ENCODE measurements around the gene TRIL.
A peak's percentile ranks its signal among the peaks of the same experiment; 100 is the strongest.

The TRIL gene

GRCh38 chr7:28937619-28938018 lies 20.5 kb downstream of the TRIL start:
- Histone ChIP-seq H3K27ac (ENCODE audit: low read depth, low read length) (no peak overlapping the region), H3K36me3 (ENCODE audit: insufficient read depth, low read length) (no peaks in the 10 kb centered on the region), H3K9ac (ENCODE audit: low read length) (no peak overlapping the region), H3K4me3 (ENCODE audit: low read depth in 1 of 2, low read length in 2 of 2) (no peak overlapping the region), H3K4me1 (ENCODE audit: insufficient read depth, low read length) (peaks cover 10% of the 10 kb centered on the region), H3K9me3 (ENCODE audit: low read length) (no peaks in the 10 kb centered on the region), H3K27me3 (ENCODE audit: control insufficient read depth in 1 of 2, insufficient read depth in 2 of 2, low read length in 2 of 2) (no peaks in the 10 kb centered on the region)

DNA sequence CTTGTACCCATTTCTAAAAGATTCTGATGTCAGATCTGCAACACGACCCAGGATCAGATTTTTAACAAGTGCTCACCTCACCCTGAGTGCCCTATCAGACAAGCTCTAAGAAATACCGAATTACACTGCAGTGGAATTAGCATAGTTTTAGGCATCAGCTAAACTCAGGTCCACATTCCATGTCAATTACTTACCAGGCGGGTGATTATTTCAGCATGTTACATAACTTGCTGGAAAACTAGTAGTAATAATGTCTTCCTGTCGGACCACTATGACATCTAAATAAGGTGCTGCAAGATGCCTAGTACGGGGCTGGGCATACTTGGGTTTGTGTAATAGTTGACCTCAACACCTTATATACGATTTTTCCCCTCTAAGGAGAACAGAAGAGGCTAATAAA lies 21.0 kb downstream of the TRIL start:
- Histone ChIP-seq H3K4me1 (ENCODE audit: insufficient read depth, low read length) (peaks cover 10% of the 10 kb centered on the region), H3K9ac (ENCODE audit: low read length) (no peak overlapping the region), H3K36me3 (ENCODE audit: insufficient read depth, low read length) (no peaks in the 10 kb centered on the region), H3K27ac (ENCODE audit: low read depth, low read length) (no peak overlapping the region), H3K27me3 (ENCODE audit: control insufficient read depth in 1 of 2, insufficient read depth in 2 of 2, low read length in 2 of 2) (no peaks in the 10 kb centered on the region), H3K9me3 (ENCODE audit: low read length) (no peaks in the 10 kb centered on the region), H3K4me3 (ENCODE audit: low read depth in 1 of 2, low read length in 2 of 2) (no peak overlapping the region)

GRCh38 chr7:28933846-28934320 lies 24.2 kb downstream of the TRIL start:
- no peak overlapping the region for H3K27ac ChIP-seq (ENCODE audit: low read depth, low read length)
- no peak overlapping the region for H3K9ac ChIP-seq (ENCODE audit: low read length)
- peaks cover 10% of the 10 kb centered on the region for H3K4me1 ChIP-seq (ENCODE audit: insufficient read depth, low read length)
- no peaks in the 10 kb centered on the region for H3K9me3 ChIP-seq (ENCODE audit: low read length)
- H3K27me3 ChIP-seq (ENCODE audit: control insufficient read depth in 1 of 2, insufficient read depth in 2 of 2, low read length in 2 of 2) = no peaks in the 10 kb centered on the region
- peak overlapping the region in 1 of 2 donors; percentile 14 for H3K4me3 ChIP-seq (ENCODE audit: low read depth in 1 of 2, low read length in 2 of 2)
- no peaks in the 10 kb centered on the region for H3K36me3 ChIP-seq (ENCODE audit: insufficient read depth, low read length)

DNA sequence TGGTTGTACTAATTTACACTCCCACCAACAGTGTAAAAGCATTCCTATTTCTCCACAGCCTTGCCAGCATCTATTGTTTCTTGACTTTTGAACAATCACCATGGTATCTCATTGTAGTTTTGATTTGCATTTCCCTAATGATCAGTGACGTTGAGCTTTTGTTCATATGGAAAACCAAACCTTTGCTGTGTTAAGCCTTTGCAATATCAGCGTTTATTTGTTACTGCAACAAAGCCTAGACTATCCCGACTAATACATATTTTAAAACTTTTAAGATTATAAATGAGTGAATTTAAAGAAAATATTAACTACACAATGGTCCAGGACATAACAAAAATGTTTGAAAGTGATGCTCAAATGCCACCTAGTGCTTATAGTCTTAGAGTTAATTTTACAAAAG lies 26.6 kb downstream of the TRIL start:
- Histone ChIP-seq H3K4me1 (ENCODE audit: insufficient read depth, low read length) (peaks cover 10% of the 10 kb centered on the region), H3K4me3 (ENCODE audit: low read depth in 1 of 2, low read length in 2 of 2) (no peak overlapping the region), H3K9ac (ENCODE audit: low read length) (no peak overlapping the region), H3K27ac (ENCODE audit: low read depth, low read length) (no peak overlapping the region), H3K27me3 (ENCODE audit: control insufficient read depth in 1 of 2, insufficient read depth in 2 of 2, low read length in 2 of 2) (no peaks in the 10 kb centered on the region), H3K9me3 (ENCODE audit: low read length) (no peaks in the 10 kb centered on the region), H3K36me3 (ENCODE audit: insufficient read depth, low read length) (no peaks in the 10 kb centered on the region)

- Histone ChIP-seq H3K27ac (ENCODE audit: low read depth, low read length) (no peak overlapping the region), H3K36me3 (ENCODE audit: insufficient read depth, low read length) (no peaks in the 10 kb centered on the region), H3K27me3 (ENCODE audit: control insufficient read depth in 1 of 2, insufficient read depth in 2 of 2, low read length in 2 of 2) (peaks cover 0 to 5% of the 10 kb centered on the region in 2 donors), H3K9ac (ENCODE audit: low read length) (no peak overlapping the region), H3K4me3 (ENCODE audit: low read depth in 1 of 2, low read length in 2 of 2) (peak overlapping the region; percentile 25 to 63), H3K4me1 (ENCODE audit: insufficient read depth, low read length) (peaks cover 11% of the 10 kb centered on the region), H3K9me3 (ENCODE audit: low read length) (no peaks in the 10 kb centered on the region)
These were observed 31.1 kb downstream of the TRIL start for GRCh38 chr7:28926871-28927597.

DNA sequence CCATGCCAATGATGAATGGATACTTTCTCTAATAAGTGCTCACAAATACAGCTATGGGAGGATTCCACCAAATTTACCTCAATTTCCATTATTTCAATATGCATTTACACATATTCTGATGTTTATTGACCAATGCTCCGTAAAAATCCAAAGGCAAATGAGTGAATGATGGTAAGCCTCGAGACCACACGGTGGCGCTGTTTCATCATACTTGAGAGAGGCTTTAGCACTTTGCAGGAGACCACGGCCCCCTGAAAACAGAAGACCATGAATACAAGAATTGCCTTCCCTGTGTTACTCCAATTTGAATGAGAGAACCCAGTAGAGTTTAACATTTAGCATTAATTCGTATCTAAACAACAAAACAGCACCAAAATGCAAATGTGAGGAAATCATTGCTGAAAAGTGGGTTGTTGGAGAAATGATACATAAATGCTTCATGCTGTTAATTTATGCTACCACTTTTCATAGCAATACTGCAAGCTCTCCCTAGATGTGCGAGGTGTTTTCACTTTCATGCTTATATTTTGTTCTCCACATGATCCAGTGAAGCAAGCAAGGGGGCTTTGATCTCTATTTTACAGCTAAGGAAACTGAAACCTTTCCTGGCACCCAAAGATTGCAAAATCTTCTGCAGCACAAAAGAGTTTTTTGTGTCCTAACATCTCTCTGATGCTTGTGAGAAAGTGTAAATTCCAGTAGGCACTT lies 35.4 kb downstream of the TRIL start:
- Histone ChIP-seq H3K9me3 (ENCODE audit: low read length) (no peaks in the 10 kb centered on the region), H3K36me3 (ENCODE audit: insufficient read depth, low read length) (no peaks in the 10 kb centered on the region), H3K4me1 (ENCODE audit: insufficient read depth, low read length) (peaks cover 13% of the 10 kb centered on the region), H3K27ac (ENCODE audit: low read depth, low read length) (no peak overlapping the region), H3K9ac (ENCODE audit: low read length) (no peak overlapping the region), H3K4me3 (ENCODE audit: low read depth in 1 of 2, low read length in 2 of 2) (no peak overlapping the region), H3K27me3 (ENCODE audit: control insufficient read depth in 1 of 2, insufficient read depth in 2 of 2, low read length in 2 of 2) (peaks cover 0 to 5% of the 10 kb centered on the region in 2 donors)

DNA sequence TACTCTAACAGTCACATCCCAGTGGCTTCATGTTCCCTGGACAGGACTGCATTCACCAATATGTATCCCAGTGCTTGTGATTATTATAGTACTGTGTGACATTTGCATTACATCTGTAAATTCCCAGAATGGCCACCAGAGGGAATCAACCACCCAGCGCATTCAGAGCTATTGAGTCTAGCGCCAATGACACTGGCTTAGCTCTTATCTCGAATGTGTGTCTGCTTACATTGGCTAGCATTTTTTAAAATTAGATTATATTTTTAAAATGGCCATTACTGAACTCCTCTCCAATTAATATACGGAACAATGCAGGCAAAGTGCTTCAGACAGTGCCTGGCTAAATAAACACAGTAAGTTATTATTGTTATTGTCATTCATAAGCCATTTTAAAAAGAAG lies 36.3 kb downstream of the TRIL start:
- no peaks in the 10 kb centered on the region for H3K9me3 ChIP-seq (ENCODE audit: low read length)
- H3K36me3 ChIP-seq (ENCODE audit: insufficient read depth, low read length) = no peaks in the 10 kb centered on the region
- no peak overlapping the region for H3K9ac ChIP-seq (ENCODE audit: low read length)
- no peak overlapping the region for H3K27ac ChIP-seq (ENCODE audit: low read depth, low read length)
- H3K4me1 ChIP-seq (ENCODE audit: insufficient read depth, low read length) = peaks cover 13% of the 10 kb centered on the region
- H3K27me3 ChIP-seq (ENCODE audit: control insufficient read depth in 1 of 2, insufficient read depth in 2 of 2, low read length in 2 of 2) = peaks cover 0 to 5% of the 10 kb centered on the region in 2 donors
- H3K4me3 ChIP-seq (ENCODE audit: low read depth in 1 of 2, low read length in 2 of 2) = no peak overlapping the region

DNA sequence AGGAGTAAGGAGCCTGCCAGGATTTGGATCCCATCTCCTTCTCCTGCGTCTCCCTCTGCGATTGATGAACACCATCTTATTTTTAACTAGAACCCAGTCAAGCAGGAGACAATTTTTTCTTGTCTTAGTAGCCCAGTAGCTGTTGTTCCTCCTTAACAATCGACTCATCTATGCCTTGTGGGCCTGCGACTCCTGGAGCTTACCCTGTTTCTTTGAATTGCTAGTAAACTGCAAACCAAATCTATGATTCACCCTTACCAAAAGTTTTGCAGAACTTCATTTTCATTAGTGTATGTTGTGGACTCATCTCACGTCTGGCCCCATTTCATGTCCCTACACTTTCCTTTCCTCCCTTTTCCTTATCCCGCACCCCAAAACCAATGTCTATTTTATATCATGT lies 37.7 kb downstream of the TRIL start:
- Histone ChIP-seq H3K27ac (ENCODE audit: low read depth, low read length) (no peak overlapping the region), H3K9ac (ENCODE audit: low read length) (no peak overlapping the region), H3K9me3 (ENCODE audit: low read length) (no peaks in the 10 kb centered on the region), H3K36me3 (ENCODE audit: insufficient read depth, low read length) (no peaks in the 10 kb centered on the region), H3K4me3 (ENCODE audit: low read depth in 1 of 2, low read length in 2 of 2) (no peak overlapping the region), H3K27me3 (ENCODE audit: control insufficient read depth in 1 of 2, insufficient read depth in 2 of 2, low read length in 2 of 2) (peaks cover 0 to 4% of the 10 kb centered on the region in 2 donors), H3K4me1 (ENCODE audit: insufficient read depth, low read length) (peaks cover 13% of the 10 kb centered on the region)

GRCh38 chr7:28919510-28919909 lies 38.6 kb downstream of the TRIL start:
- Histone ChIP-seq H3K9ac (ENCODE audit: low read length) (no peak overlapping the region), H3K4me3 (ENCODE audit: low read depth in 1 of 2, low read length in 2 of 2) (no peak overlapping the region), H3K9me3 (ENCODE audit: low read length) (no peaks in the 10 kb centered on the region), H3K27ac (ENCODE audit: low read depth, low read length) (no peak overlapping the region), H3K4me1 (ENCODE audit: insufficient read depth, low read length) (peaks cover 13% of the 10 kb centered on the region), H3K36me3 (ENCODE audit: insufficient read depth, low read length) (no peaks in the 10 kb centered on the region), H3K27me3 (ENCODE audit: control insufficient read depth in 1 of 2, insufficient read depth in 2 of 2, low read length in 2 of 2) (no peaks in the 10 kb centered on the region)

- Histone ChIP-seq H3K9me3 (ENCODE audit: low read length) (no peaks in the 10 kb centered on the region), H3K4me3 (ENCODE audit: low read depth in 1 of 2, low read length in 2 of 2) (no peak overlapping the region), H3K27me3 (ENCODE audit: control insufficient read depth in 1 of 2, insufficient read depth in 2 of 2, low read length in 2 of 2) (no peaks in the 10 kb centered on the region), H3K36me3 (ENCODE audit: insufficient read depth, low read length) (no peaks in the 10 kb centered on the region), H3K9ac (ENCODE audit: low read length) (no peak overlapping the region), H3K4me1 (ENCODE audit: insufficient read depth, low read length) (peaks cover 4% of the 10 kb centered on the region), H3K27ac (ENCODE audit: low read depth, low read length) (no peak overlapping the region)
These were observed 49.4 kb downstream of the TRIL start for GRCh38 chr7:28908775-28909174.

- H3K4me3 ChIP-seq (ENCODE audit: low read depth in 1 of 2, low read length in 2 of 2) = no peak overlapping the region
- H3K27ac ChIP-seq (ENCODE audit: low read depth, low read length) = no peak overlapping the region
- H3K9me3 ChIP-seq (ENCODE audit: low read length) = no peaks in the 10 kb centered on the region
- H3K9ac ChIP-seq (ENCODE audit: low read length) = no peak overlapping the region
- H3K27me3 ChIP-seq (ENCODE audit: control insufficient read depth in 1 of 2, insufficient read depth in 2 of 2, low read length in 2 of 2) = no peaks in the 10 kb centered on the region
- H3K36me3 ChIP-seq (ENCODE audit: insufficient read depth, low read length) = no peaks in the 10 kb centered on the region
- H3K4me1 ChIP-seq (ENCODE audit: insufficient read depth, low read length) = peaks cover 4% of the 10 kb centered on the region
These were observed 52.7 kb downstream of the TRIL start for GRCh38 chr7:28905464-28905863.

All from muscle layer of colon (tissue), 2 donors.